ENCODE data around the gene TP73. TPM values are rescaled to one million over a fixed set of nuclear protein-coding genes. Genes with fewer than 3 reads are reported as not detected.

TP73 gene
- total RNA-seq, 1 experiment from 2014 or later = 19.2 TPM

DNA sequence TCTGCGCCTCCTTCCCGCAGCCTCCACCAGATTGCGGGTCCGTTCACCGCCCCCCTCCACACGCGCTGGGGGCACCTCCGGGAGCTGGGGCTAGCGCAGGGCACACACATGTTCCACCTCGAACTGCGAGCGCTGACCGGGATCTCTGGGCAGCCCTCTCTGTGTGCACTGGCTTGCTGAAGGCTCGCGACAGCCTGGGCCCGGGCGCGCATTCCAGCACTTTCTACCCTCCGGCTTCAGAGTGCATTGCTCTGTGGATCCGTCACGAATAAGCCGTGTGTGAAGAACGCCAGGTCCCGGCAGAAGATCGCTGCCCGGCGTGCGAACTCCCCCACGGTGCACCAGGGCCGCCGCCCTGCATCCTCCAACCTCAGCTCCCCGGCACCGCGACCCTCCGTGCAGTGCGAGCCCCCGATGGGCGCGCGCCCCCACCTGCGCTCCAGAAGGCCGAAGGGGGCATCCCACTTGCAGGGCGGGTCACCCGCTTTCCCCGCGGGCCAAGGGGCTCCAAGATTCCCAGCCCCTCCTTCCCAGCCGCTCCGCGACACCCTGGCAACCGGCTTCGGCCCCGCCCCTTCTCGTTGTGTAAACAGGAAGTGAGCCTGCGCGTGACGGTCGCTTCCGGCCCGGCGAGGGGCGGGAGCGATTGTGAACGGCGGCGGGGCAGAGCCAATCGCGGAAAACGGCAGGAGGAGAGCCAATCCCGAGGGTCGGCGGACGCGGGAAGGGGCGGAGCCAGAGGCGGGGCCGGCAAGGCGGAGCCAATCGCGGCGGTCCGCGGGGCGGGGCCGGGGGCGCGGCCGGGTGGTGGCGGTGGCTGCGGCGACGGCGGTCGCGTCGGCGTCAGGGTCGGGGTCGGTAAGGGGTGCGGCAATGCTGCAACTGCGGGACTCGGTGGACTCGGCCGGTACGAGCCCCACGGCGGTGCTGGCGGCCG, 27.8 kb upstream of the TP73 start, which contains the start of gene TPRG1L:
TSS of gene TPRG1L (plus strand) at position 816 of the 937 bp plus-strand sequence. CDS start at position 874, 58 bp downstream.
- POLR2A ChIA-PET = no interaction called here
- H3K27ac ChIP-seq (ENCODE audit: low read depth, low read length) = peak within 1 kb of the TSS; percentile 41; the same call in 1 of the 2 replicates
- no peaks in the 10 kb centered on the region for H4K20me1 ChIP-seq (ENCODE audit: insufficient read depth)
- 0 out of 4 replicates have a peak, but pooled peaks cover 0 to 2% of the 10 kb centered on the region in 2 experiments for H3K36me3 ChIP-seq (ENCODE audit: control insufficient read depth in 1 of 2, insufficient read depth in 2 of 2, low read length in 2 of 2)
- H3K79me2 ChIP-seq (ENCODE audit: insufficient read depth, low read length) = no peaks in the 10 kb centered on the region
- CTCF ChIA-PET = interaction anchor here (1.0 kb wide), 1 partner anchor 171 kb away, joined by 5 read pairs; no protein-coding TSS in a partner anchor
- peak within 1 kb of the TSS; percentile 95 for H3K4me2 ChIP-seq (ENCODE audit: low read length)
- H2AFZ ChIP-seq (ENCODE audit: low read depth, low read length, poor library complexity, severe bottlenecking) = no peak within 1 kb of the TSS
- H3K27me3 ChIP-seq (ENCODE audit: insufficient read depth, low read length) = no peaks in the 10 kb centered on the region
- H3K9ac ChIP-seq (ENCODE audit: low read length) = peak within 1 kb of the TSS; percentile 68
- no peaks in the 10 kb centered on the region for H3K9me3 ChIP-seq (ENCODE audit: control insufficient read depth in 1 of 2, insufficient read depth in 1 of 2, low read depth in 1 of 2, low read length in 2 of 2)
- RAD21 ChIA-PET (ENCODE audit: low non-redundant PET in 1 of 2, low total read pairs in 2 of 2, uncharacterized antibody in 2 of 2, unreplicated experiment in 2 of 2) = no interaction called here
- peak within 1 kb of the TSS; percentile 87 to 96 for H3K4me3 ChIP-seq (replicated peaks in 1 of 2; ENCODE audit: low read depth in 1 of 2, low read length in 2 of 2)
- DNase-seq (ENCODE audit: low read depth, low spot score) (peak; percentile 82), ATAC-seq (peak; percentile 93)
- no TSS peak for BruUV-seq (replicated peaks)
- no peaks in the 10 kb centered on the region for H3K9me2 ChIP-seq (ENCODE audit: insufficient read depth)
- H3K4me1 ChIP-seq (ENCODE audit: control insufficient read depth in 1 of 2, insufficient read depth in 2 of 2, low read length in 2 of 2) = peaks cover 6 to 27% of the 10 kb centered on the region in 2 experiments; a peak in 2 of 4 replicates
- intact Hi-C loops (cut with micrococcal nuclease) = no loop called here
- TF ChIP-seq, protein P1, sequence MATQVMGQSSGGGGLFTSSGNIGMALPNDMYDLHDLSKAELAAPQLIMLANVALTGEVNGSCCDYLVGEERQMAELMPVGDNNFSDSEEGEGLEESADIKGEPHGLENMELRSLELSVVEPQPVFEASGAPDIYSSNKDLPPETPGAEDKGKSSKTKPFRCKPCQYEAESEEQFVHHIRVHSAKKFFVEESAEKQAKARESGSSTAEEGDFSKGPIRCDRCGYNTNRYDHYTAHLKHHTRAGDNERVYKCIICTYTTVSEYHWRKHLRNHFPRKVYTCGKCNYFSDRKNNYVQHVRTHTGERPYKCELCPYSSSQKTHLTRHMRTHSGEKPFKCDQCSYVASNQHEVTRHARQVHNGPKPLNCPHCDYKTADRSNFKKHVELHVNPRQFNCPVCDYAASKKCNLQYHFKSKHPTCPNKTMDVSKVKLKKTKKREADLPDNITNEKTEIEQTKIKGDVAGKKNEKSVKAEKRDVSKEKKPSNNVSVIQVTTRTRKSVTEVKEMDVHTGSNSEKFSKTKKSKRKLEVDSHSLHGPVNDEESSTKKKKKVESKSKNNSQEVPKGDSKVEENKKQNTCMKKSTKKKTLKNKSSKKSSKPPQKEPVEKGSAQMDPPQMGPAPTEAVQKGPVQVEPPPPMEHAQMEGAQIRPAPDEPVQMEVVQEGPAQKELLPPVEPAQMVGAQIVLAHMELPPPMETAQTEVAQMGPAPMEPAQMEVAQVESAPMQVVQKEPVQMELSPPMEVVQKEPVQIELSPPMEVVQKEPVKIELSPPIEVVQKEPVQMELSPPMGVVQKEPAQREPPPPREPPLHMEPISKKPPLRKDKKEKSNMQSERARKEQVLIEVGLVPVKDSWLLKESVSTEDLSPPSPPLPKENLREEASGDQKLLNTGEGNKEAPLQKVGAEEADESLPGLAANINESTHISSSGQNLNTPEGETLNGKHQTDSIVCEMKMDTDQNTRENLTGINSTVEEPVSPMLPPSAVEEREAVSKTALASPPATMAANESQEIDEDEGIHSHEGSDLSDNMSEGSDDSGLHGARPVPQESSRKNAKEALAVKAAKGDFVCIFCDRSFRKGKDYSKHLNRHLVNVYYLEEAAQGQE (IDR thresholded peaks at IDR 0.05; ENCODE audit: low read depth) = no peak
- TF ChIP-seq, protein P2, sequence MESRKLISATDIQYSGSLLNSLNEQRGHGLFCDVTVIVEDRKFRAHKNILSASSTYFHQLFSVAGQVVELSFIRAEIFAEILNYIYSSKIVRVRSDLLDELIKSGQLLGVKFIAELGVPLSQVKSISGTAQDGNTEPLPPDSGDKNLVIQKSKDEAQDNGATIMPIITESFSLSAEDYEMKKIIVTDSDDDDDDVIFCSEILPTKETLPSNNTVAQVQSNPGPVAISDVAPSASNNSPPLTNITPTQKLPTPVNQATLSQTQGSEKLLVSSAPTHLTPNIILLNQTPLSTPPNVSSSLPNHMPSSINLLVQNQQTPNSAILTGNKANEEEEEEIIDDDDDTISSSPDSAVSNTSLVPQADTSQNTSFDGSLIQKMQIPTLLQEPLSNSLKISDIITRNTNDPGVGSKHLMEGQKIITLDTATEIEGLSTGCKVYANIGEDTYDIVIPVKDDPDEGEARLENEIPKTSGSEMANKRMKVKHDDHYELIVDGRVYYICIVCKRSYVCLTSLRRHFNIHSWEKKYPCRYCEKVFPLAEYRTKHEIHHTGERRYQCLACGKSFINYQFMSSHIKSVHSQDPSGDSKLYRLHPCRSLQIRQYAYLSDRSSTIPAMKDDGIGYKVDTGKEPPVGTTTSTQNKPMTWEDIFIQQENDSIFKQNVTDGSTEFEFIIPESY (IDR thresholded peaks at IDR 0.05; ENCODE audit: extremely low read depth, insufficient replicate concordance, low read length) = no peak
- TF ChIP-seq, protein P3, sequence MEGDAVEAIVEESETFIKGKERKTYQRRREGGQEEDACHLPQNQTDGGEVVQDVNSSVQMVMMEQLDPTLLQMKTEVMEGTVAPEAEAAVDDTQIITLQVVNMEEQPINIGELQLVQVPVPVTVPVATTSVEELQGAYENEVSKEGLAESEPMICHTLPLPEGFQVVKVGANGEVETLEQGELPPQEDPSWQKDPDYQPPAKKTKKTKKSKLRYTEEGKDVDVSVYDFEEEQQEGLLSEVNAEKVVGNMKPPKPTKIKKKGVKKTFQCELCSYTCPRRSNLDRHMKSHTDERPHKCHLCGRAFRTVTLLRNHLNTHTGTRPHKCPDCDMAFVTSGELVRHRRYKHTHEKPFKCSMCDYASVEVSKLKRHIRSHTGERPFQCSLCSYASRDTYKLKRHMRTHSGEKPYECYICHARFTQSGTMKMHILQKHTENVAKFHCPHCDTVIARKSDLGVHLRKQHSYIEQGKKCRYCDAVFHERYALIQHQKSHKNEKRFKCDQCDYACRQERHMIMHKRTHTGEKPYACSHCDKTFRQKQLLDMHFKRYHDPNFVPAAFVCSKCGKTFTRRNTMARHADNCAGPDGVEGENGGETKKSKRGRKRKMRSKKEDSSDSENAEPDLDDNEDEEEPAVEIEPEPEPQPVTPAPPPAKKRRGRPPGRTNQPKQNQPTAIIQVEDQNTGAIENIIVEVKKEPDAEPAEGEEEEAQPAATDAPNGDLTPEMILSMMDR (IDR thresholded peaks at IDR 0.05 in 2 of 3, conservative IDR thresholded peaks at IDR 0.05 in 1 of 3; ENCODE audit: borderline replicate concordance in 1 of 3, insufficient read depth in 1 of 3, low read depth in 2 of 3, low read length in 2 of 3) = no peak
- TF ChIP-seq ZNF274 (IDR thresholded peaks at IDR 0.05; ENCODE audit: low read depth, low read length) = no peak
- TF ChIP-seq CEBPB (IDR thresholded peaks at IDR 0.05; ENCODE audit: low read depth) = no peak
- TF ChIP-seq EGR1 (IDR thresholded peaks at IDR 0.05; ENCODE audit: low read depth) = no peak
- TF ChIP-seq EZH2phosphoT487 (IDR thresholded peaks at IDR 0.05; ENCODE audit: borderline replicate concordance) = no peak
- TF ChIP-seq EZH2 (IDR thresholded peaks at IDR 0.05) = no peak
- TF ChIP-seq YY1 (IDR thresholded peaks at IDR 0.05; ENCODE audit: extremely low read depth, insufficient replicate concordance, low read depth, low read length) = peak; percentile 34
- peak; percentile 93 for TF ChIP-seq SP1 (IDR thresholded peaks at IDR 0.05; ENCODE audit: low read depth)
- peak; percentile 17; the same call in 1 of the 2 replicates for TF ChIP-seq SIN3A (IDR thresholded peaks at IDR 0.05; ENCODE audit: low read depth)
- TF ChIP-seq SRF (IDR thresholded peaks at IDR 0.05; ENCODE audit: low read depth) = no peak
- TF ChIP-seq FOSL1 (IDR thresholded peaks at IDR 0.05; ENCODE audit: low read depth) = no peak
- TF ChIP-seq ZFX (IDR thresholded peaks at IDR 0.05) = no peak
- TF ChIP-seq POLR2A (IDR thresholded peaks at IDR 0.05; ENCODE audit: borderline replicate concordance, extremely low read depth, insufficient read depth, insufficient read length) = no peak
- TF ChIP-seq CBX3 (IDR thresholded peaks at IDR 0.05; ENCODE audit: low read depth) = no peak
- TF ChIP-seq ELF1 (IDR thresholded peaks at IDR 0.05; ENCODE audit: borderline replicate concordance, low read depth) = no peak; the same call in 1 of the 2 replicates
- no peak for TF ChIP-seq TCF7L2 (IDR thresholded peaks at IDR 0.05; ENCODE audit: borderline replicate concordance, extremely low read depth, insufficient read depth, insufficient read length)
